Erythroblast (primary cell): ENCODE data around the gene ARHGEF28.

Experiments used
- GATA1 ChIP-seq: IDR thresholded peaks from 2 replicates; pipeline ENCODE4 v1.6.1; 2011; ENCODE audit warnings: low read depth, mild to moderate bottlenecking, control low read depth, low read length, moderate library complexity
- POLR2A ChIP-seq: IDR thresholded peaks from 2 replicates; pipeline ENCODE4 v1.6.1; 2011; ENCODE audit warnings: mild to moderate bottlenecking, low read length

- TF ChIP-seq POLR2A = no peak
- no peak for TF ChIP-seq GATA1
Measured at GRCh38 chr5:73674669-73675004, 48.6 kb downstream of the ARHGEF28 start.
